ENCODE results near the gene ADAMTS2.

DNA sequence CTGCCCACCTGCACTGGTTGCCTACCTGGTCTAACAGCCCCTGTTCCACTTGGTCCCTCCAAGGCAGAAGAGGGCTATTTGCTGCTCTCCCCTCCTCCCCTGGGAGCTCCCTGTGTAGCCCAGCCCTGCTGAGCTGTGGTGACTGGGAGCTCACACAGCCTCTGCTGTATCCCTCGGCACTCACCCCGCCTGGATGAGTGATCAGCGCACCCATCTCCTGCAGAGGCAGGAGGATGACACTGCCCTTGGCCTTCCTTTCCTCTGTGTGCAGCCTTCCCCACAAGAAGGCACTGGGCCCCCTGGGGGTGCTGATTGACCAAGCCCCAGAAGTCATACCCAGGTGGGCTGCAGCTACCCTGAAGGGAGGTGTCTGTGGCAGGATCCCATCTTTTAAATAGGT lies 134.2 kb downstream of the ADAMTS2 start:
- TF ChIP-seq SUZ12 (IDR thresholded peaks at IDR 0.05) (no peak), FOXM1 (IDR thresholded peaks at IDR 0.05; ENCODE audit: borderline replicate concordance) (no peak), BHLHE40 (IDR thresholded peaks at IDR 0.05; ENCODE audit: borderline replicate concordance) (no peak), LEF1 (IDR thresholded peaks at IDR 0.05; ENCODE audit: borderline replicate concordance) (no peak), HDGF (IDR thresholded peaks at IDR 0.05; ENCODE audit: borderline replicate concordance) (no peak), FOXK2 (IDR thresholded peaks at IDR 0.05) (no peak), SP1 (IDR thresholded peaks at IDR 0.05) (no peak), FOXA1 (IDR thresholded peaks at IDR 0.05) (no peak), ZNF384 (IDR thresholded peaks at IDR 0.05) (no peak)
- TF ChIP-seq, protein P1, sequence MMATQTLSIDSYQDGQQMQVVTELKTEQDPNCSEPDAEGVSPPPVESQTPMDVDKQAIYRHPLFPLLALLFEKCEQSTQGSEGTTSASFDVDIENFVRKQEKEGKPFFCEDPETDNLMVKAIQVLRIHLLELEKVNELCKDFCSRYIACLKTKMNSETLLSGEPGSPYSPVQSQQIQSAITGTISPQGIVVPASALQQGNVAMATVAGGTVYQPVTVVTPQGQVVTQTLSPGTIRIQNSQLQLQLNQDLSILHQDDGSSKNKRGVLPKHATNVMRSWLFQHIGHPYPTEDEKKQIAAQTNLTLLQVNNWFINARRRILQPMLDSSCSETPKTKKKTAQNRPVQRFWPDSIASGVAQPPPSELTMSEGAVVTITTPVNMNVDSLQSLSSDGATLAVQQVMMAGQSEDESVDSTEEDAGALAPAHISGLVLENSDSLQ (IDR thresholded peaks at IDR 0.05), result no peak
